ENCODE measurements around the gene RAD21L1.

Gene RAD21L1

DNA sequence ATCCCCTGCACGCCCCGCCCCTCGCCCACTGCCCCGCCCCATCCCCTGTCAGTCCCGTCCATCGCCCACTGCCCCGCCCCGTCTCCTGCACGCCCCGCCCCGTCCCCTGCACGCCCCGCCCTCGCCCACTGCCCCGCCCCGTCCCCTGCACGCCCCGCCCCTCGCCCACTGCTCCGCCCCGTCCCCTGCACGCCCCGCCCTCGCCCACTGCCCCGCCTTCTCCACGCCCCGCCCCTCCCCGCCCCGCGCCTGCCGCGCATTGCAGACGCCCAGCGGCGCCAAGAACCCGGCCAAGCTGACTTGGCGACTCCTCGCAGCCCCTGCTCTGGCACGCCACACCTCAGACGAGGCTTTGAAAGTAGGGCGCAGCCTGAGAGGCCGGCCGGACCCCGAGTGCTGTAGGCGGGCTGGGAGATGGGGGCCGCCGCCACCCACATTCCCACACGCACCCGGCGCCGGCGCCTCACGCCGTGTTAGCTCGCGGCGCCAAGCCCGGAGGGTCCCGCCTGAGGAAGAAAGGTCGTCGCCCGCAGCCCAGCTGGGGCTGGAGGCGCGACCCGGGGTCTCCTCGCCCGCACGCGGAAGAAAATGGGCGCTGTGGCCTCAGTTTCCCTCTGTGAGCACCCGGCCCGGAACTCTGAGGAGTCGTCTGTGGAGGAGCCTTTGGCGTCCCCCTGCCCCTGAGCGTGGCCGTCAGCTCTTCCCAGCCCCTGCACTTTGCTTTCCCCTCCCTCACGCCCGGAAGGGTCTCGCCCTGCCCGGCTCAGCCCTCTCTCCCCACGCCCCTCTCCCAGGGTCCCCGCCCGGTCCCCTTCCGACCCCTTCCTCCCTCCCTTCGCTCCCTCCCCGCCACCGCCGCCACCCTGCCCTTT is at the start of gene RAD21L1:
TSS of gene RAD21L1 (plus strand) at position 262 of the 872 bp plus-strand sequence. CDS start 2,410 bp downstream, outside the sequence.
- DNase-seq = peak; percentile 59

DNA sequence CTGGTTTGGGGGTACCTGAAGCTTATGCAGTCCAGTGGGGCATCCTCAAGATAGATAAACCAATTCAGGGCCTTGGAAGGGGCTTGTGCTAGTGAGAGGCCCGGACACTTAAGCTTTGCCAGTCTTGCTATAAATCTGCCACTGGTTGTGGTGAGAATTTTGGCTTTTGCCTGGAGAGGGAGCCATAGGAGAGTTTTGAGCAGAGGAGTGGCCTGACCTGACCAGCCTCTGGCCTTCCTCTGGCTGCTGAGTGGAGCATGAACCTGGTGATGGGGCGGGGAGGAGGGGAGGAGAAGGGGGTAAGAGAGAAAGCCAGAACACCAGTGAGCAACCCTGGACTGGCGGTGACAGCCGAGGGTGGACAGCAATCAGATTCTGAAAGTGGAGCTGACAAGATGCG is 48.2 kb upstream of the RAD21L1 start:
- no peak for DNase-seq

DNA sequence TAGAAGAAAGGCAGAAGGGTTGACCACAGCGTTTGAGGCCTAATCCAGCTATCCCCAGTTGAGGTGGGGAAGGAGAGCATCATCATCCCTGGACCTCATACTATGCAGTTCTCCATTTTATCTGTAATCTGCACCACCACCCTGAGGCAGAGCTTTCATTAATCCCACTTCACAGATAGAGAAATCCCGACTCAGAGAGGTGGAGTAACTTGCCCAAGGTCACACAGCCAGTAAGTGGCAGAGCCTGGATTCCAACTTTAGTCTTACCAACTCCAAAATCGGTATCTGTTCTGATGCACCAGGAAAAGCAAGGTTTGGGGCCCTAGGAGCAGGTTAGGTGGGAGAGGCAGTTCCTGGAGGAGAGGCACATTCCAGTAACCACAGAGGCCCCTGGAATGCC is 47.7 kb upstream of the RAD21L1 start:
- no peak for DNase-seq

DNA sequence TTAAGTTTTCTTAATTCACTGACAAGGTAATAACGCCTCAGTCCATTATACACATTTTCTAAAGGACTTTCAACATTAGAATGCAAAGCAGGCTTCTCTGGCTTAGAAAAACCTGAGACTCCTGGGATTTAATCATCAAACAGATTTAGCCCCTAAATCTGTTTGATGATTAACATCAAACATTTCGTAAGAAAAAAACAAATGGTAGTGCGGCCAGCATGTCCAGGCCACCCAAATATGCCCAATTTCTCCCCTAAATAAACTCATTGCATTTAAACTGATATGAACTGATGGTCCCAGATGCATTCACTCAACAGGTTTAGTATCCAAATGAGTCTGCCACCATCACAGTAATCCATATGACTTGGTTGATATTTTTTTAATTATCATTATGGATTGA is 47.2 kb upstream of the RAD21L1 start:
- DNase-seq = no peak

DNA sequence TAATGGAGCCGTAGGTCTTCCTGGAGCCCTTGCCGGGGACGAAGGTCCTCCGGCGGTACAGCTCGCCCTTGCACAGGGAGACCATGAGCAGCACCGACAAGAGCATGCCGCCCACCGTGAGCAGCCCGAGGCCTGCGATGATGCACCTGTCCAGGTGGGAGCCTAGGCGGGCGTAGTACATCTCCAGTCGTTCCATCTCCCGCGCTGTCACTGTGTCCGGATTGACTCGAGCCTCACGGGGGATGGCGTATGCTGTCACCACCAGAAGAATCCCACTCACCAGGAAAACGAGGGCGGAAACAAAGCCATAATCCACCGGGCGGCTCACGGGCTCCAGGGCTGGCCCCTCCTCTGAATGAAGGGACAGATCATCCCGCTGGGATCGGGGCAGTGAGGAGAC is 44.9 kb upstream of the RAD21L1 start:
- no peak for DNase-seq

DNA sequence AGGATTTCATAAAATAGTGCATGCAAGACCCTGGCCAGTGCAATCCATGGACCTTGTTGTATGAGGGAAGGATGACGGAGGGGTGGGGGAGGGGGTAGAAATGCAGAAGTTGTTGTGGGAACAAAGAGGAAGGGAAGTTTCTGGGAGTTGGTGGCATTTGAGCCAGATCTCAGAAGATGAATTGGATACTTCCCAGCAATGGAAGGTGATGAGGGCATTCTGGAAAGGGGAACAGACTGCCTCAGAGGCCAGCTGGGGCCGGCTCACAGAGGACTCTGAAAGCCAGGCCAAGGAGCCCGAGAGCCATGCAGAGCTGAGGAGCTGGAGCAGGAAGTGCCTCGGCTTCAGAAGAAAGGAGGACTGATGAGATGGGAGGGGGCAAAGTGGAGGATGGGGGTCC is 43.7 kb upstream of the RAD21L1 start:
- no peak for DNase-seq

DNA sequence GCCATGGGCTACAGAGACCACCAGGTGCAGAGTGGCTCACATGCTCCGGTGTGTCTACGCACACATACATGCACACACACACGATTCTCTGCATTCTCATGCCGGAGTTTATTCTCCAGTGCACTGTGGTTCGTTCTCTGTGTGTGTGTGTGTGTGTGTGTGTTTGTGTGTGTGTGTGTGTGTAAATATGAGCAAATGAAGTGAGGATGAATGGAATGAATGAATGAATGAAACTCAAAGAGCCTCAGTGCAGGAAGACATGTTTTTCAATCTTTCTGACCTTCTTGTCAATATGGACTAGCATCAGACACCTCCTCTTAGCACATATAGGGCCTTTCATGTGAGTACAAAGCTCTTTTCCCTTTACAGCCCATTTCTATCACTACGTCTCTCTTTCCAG is 42.7 kb upstream of the RAD21L1 start:
- DNase-seq = no peak

DNA sequence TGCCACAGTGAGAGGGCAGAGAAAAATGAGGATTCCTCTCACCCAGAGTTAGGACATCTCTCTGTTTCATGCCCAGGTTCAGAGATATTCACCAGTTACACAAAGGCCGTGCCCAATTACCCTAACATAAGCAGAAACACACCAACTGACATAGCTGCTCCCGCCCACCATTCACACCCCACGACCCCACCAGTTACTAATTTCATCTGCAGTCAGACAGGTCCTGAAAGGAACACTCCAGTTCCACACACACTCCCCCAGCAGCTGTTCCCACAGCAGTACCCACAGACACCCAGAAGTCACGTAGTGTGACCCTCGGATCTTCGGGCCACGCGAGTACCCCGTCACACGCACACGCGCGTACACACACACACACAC is 41.6 kb upstream of the RAD21L1 start:
- DNase-seq = no peak

DNA sequence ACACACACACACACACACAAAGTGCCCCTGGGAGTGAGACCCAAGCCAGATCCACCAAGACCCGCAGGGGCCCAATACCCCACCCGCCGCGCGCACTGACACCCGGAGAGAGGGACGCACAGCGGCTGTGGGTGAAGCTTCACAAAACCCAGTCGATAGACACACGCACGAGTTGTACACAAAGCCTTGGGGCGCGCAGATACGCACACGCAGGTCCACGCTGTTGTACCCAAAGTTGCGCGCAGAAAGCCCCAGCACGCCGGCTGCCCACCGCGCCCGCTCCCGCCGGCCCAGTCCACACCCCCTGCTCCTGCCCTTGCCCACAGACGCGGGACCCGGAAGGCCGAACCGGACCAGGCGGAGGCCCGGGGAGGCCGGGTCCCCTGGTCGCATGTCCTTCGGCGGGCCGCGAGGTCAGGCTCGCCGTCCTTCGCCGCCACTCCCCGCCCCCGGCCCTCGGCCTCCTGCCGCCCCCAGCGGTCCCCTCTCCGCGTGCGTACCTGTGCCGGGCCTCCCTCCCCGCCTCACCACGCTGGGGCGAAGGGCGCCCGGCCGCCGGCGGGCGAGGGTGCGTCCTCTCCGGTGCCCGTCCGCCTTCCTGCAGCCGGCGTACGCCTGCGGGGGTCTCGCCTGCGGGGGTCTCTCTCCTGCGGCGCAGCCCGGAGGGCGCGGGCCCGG is 41.1 kb upstream of the RAD21L1 start, which contains the start of gene TMEM74B:
TSS of gene TMEM74B (minus strand) at position 344 of the 678 bp plus-strand sequence. CDS start 1,180 bp downstream, outside the sequence.
- peak; percentile 1 for DNase-seq

DNA sequence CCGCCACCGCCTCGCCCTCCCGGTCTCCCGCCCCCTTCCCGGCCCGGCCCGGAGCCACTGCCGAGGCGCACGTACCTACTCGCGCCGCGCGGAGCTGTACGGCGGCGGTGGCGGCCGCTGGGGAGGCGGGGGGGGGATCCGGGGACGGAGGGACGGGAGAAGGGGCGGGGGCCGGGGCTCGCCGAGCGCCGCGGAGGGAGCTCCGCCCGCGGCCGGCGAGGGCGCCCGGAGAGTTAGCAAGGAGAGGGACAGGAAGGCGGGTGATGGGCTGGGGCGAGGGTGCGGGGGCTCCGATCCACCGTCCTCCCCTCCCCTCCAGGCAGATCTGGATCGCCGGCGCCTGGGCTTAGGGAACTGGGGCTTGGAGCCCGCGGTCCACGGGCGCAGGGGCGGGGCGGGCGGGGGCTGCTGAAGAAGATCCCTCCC is 40.5 kb upstream of the RAD21L1 start:
- no peak for DNase-seq

DNA sequence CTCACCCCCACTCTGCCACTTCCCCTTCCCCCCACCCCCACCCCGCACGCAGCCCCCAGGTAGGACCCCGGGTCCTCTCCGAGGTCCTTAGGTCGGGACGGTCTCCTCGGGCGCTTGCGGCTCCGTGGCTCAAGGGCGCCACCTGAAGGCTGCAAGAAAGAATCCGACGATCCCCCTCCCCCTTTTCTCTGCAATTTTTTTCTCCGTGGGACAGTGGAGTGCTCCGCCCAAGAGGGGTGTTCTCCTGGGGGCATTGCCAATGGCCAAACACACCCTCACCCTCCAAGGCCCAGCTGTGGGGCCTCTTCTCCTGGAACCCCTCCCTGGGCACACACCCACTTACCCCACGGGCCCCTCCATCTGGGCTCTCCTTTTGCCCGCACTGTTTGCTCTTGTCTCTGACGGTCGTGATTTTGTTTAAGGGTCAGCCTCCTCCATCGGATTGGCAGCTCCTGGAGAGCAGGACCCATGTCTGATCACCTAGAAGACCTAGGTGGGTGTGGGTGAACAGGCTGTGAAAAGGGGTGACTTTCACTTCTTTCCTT is 40.0 kb upstream of the RAD21L1 start:
- peak; percentile 32 for DNase-seq

DNA sequence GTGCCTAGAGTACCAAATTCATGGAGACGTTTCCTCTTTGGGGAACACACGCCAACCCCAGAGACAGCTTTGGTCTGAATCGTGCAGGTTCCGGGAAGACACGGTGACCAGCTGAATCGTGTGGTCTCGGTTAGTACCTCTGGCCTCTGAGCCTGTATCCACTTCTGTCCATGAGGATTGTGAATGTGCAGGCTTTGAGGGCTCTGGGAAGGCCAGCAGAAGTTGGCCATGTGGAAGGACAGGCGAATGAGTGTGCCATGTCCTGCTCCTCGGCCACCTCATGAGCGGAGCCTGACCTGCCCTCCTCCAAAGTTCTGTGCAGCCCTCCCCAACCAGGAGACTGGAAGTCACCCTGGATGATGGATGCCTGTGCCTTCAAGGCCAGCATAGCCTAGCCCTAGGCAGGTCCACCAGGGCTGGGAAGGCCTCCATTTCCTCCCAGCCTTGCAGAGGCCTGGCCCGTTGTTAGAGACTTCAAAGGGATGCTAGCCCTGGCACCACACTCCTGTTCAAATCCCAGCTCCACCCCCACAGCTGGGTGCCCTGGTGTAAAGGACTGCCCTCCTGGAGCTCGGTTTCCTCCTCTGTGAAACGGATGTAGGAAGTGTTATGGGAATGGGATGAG is 39.4 kb upstream of the RAD21L1 start:
- no peak for DNase-seq

DNA sequence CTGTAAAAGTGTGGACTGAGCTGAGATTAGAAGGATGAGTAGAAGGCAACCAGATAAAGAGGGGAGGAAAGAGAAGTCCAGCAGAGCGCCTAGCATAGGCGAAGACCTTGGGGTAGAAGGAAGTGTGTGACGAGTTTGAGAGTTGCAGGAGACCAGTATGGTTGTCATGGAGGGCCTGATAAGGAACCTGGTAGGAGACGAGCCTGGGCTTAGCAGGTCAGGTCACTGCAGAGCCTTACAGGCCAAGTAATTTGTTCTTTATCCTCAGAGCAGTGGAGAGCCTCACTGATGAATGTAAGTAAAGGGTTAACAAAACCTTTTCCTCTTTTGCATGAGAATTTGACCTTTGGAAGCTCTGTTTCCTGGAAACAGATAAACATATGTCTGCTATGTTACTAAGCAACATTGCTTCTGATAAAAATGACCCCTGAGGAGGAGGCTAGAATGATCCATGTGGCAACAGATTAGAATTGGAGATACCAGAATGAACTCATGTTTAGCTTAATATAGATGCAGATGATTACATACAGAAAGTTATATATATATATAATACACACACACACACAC is 38.2 kb upstream of the RAD21L1 start:
- DNase-seq = no peak

DNA sequence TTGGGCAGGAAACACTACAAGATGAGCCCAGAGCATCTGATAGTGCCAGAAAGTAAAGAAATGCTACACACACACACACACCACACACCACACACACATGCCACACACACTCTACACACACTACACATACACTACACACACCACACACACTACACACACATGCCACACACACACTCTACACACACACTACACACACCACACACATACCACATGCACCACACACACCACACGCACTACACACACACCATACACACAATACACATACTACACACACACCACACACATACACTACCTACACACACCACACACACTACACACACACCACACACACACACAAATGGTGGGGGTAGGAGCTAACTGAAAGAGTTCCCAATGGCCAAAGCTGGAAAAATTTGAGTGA is 37.5 kb upstream of the RAD21L1 start:
- DNase-seq = no peak

DNA sequence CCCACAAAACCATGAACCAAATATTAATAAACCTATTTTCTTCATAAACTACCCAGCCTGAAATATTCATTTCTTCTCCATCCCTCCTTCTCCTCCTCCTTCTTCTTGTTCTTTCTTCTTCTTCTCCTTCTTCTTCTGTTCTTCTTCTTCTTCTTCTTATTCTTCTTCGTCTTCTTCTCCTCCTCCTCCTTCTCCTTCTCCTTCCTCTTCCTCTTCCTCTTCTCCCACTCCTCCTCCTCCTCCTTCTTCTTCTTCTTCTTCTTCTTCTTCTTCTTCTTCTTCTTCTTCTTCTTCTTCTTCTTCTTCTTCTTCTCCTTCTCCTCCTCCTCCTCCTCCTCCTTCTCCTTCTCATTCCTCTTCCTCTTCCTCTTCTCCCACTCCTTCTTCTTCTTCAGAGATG is 36.0 kb upstream of the RAD21L1 start:
- no peak for DNase-seq

DNA sequence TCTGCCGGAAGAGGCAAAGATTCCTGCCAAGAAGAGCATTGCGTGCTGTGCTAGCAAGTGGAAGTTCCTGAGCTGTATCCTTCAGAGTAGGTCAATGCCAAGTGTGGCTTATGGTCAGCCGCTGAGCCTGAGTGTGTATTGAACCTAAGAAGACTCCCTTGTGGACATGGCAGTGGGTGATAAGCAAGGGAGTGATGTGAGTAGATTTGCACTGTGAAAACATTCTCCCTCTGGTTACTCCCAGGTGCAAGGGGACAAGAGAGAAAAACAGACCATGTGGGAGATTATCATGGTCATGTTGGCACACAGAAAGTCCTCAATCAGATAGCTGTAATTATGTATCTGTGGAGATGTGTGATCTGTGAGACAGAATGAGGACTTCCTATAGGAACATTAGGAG is 35.0 kb upstream of the RAD21L1 start:
- no peak for DNase-seq

DNA sequence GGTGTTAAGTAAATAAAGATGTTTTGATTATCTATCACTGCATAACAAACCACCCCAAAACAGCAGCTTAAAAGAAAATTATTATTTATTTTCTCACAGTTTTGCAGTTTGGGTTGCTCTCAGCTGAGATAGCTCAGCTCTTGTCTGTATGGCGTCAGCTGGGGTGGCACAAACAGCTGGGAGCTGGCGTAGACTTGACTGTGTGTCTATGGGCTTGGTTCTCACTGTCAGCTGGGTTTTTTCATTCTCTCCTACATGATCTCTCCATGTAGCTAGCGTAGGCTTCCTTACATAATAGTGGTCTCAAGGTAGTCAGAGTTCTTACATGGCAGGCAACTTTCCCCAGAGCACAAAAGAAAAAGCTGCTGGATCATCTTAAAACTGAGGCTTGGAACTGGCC is 34.5 kb upstream of the RAD21L1 start:
- no peak for DNase-seq

DNA sequence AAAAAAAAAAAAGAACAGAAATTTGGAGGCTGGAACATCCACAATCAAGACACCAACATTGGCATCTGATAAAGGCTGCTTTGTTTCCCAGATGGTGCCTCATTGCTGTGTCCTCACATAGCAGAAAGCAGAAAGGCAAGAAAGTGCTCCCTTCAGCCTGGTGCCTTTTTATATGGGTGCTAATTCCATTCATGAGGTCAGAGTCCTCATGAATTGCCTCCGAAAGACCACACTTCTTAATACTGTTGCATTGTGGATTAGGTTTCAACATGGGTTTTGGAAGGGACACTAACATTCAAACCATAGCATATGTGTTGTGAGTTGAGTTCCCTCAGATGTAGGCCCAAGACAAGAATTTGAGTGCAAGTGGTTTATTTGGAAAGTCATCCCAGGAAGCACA is 30.6 kb upstream of the RAD21L1 start:
- DNase-seq = no peak

DNA sequence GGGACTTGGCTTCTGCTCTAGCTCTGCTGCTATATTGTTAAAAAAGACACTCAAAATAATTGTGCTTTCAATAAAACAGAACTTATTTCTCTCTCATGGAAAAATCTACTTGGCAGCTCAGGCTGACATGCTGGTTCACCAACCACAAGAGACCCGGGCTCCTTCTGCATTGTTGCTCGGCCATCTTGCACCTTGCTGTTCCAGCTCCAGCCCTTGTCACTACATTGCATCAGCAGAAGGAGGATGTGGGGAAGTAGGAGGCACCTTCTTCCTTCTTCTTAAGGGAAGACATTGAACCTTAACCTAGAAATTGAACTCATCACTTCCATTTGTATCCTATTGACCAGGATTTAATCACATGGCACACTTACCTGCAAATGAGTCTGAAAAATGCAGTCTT is 29.2 kb upstream of the RAD21L1 start:
- no peak for DNase-seq

DNA sequence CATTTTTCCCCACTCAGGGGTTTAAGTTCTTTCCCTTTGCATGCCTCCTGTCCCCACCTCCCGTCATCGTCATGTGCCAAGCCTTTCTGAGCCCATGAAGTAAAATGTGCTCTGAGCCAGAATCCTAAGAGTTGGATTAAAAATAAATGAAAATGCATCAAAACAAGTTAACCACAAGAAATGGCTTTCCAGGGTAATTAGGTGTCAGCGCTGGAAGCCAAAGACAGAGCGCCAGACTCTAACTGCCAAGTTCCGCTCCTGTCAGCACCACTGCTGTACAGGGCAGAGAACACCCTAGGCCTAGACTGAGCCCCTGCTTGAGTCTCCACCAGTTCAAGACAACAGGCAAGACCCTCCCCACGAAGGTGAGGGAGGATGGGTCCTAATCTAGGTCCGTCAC is 28.0 kb upstream of the RAD21L1 start:
- no peak for DNase-seq

DNA sequence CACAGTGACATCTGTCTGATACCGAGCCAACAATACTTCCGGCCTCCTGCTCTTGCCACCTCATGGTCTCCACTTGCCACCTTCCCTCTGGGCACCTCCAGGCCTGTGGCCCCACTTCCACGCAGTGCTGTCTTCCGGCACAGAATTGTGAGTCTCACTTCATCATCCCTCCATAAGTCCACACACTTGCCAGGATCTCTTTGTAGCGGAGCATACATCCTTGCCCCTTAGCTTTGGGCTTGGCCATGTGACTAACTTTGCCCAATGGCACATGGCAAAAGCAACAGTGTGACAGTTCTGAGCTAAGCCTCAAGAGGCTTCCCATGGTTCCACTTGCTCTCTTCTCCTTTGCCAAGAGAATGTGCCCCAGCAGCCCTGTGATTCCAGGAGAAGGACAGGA is 27.1 kb upstream of the RAD21L1 start:
- DNase-seq = no peak

DNA sequence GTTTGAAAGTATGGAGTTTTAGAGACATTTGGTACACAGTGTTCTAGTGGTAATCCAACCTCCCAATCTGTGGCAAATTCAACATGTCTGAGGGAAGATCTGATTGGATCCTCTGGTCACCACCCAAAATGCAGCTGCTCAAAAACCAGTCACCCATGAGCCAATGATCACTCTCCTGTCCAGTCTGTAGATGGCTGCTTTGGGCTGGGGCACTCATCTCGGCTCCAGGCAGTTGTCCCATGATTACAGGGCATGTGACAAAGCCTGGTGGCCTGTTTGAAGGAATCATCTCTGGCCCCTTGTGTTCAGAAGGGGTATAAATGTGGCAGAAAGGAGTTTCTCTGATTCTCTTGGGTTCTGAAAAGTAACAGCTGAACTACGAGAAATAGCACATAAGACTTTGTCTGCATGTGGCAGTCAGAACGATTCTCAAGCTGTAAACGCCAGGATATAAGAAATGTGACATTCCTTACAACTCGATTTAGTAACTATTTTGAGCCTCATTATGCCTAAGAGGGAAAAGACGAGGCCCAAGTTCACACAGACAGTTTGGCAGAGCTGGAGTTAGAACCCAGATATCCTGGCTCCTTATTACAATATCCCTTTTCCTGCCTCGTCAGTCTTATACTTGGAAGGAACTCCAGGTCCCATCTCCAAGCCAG is 26.5 kb upstream of the RAD21L1 start:
- no peak for DNase-seq

DNA sequence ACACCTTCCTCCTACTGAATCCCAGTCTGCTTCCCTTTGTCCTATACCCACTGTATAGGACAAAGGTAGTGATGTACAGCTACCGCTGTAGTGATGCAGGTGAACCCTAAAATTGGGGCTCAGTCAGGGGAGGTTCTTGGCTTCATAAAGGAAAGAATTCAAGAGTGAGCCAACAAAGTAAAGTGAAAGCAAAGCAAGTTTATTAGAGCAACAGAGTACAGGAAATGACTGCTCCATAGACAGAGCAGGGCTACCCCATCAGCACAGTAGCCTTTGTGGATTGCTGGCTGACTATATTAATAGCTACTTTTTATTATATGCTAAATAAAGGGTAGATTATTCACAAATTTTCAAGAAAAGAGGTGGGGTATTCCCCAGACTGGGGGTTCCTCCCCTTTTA is 25.9 kb upstream of the RAD21L1 start:
- DNase-seq = no peak
